SK-N-SH (cell line): ENCODE data around the gene NRDC. TPM values are rescaled to one million over a fixed set of nuclear protein-coding genes. Genes with fewer than 3 reads are reported as not detected.

Experiments
- CTCF ChIA-PET: fragments of 300-600, 350-600 bp; formaldehyde crosslinking; extraction: SDS; loops from one replicate; lab custom pipeline; 2021; lab: Yijun Ruan, JAX
- POLR2A ChIA-PET: fragments of 350-600 bp; sonication (Branson Sonifier 250); formaldehyde crosslinking; extraction: SDS; loops from one replicate; lab custom pipeline; 2020; ENCODE audit warnings: antibody characterized with exemption, inconsistent platforms; lab: Yijun Ruan, JAX
- DNase-seq: peaks from one replicate; pipeline ENCODE4 v3.0.0; 2012
- H2AFZ ChIP-seq: fragments of 200-600 bp; sonication (generic); 2 replicates; pipeline ENCODE4 v1.8.1; 2016; ENCODE audit warnings: antibody characterized with exemption, mild to moderate bottlenecking, low read depth
- H3F3A ChIP-seq: fragments of 200-600 bp; sonication (generic); replicated peaks from 2 replicates; pipeline ENCODE3; 2016; ENCODE audit warnings: antibody characterized with exemption, mild to moderate bottlenecking; ENCODE audit not compliant: insufficient read depth
- H3K27ac ChIP-seq, 2 experiments: fragments of 200-500 bp in 1 of 2; fragments of 200-600 bp in 1 of 2; sonication (Bioruptor generic) in 1 of 2; sonication (generic), shearing (Covaris generic) in 1 of 2; 2 replicates each; pipeline versions ENCODE4 v1.5.1 to v1.6.1; 2014 to 2016; ENCODE audit warnings: low read depth in 2 of 2, inconsistent platforms in 1 of 2, low read length in 1 of 2, mild to moderate bottlenecking in 1 of 2, mixed read lengths in 1 of 2
- H3K27me3 ChIP-seq: fragments of 200-600 bp; sonication (generic), shearing (Covaris generic); 2 replicates; pipeline ENCODE4 v1.6.1; 2016; ENCODE audit warnings: mixed run types; ENCODE audit not compliant: insufficient read depth
- H3K36me3 ChIP-seq, 2 experiments: fragments of 200-500 bp in 1 of 2; fragments of 200-600 bp in 1 of 2; sonication (Bioruptor generic) in 1 of 2; sonication (generic) in 1 of 2; replicated peaks in 1 of 2; 2 replicates each; pipeline versions ENCODE3 to v1.5.1; 2014 to 2016; ENCODE audit warnings: low read length in 1 of 2, mild to moderate bottlenecking in 1 of 2; ENCODE audit not compliant: insufficient read depth in 2 of 2, control insufficient read depth in 1 of 2
- H3K4me1 ChIP-seq, 2 experiments: fragments of 200-500 bp in 1 of 2; fragments of 200-600 bp in 1 of 2; sonication (Bioruptor generic) in 1 of 2; sonication (generic), shearing (Covaris generic) in 1 of 2; 2 replicates each; pipeline versions ENCODE4 v1.5.1 to v1.6.1; 2014 to 2016; ENCODE audit warnings: low read depth in 1 of 2, low read length in 1 of 2, mixed run types in 1 of 2; ENCODE audit not compliant: insufficient read depth in 2 of 2, control insufficient read depth in 1 of 2
- H3K4me2 ChIP-seq: fragments of 200-600 bp; sonication (generic), shearing (Covaris generic); 2 replicates; pipeline ENCODE4 v1.6.1; 2017; ENCODE audit warnings: mixed run types
- H3K4me3 ChIP-seq, 2 experiments: fragments of 200-500 bp in 1 of 2; fragments of 200-600 bp in 1 of 2; sonication (Bioruptor generic) in 1 of 2; sonication (generic), shearing (Covaris generic) in 1 of 2; 2 replicates each; pipeline versions ENCODE4 v1.5.1 to v1.8.1; 2014 to 2016; ENCODE audit warnings: low read depth in 2 of 2, inconsistent platforms in 1 of 2, low read length in 1 of 2, mild to moderate bottlenecking in 1 of 2, mixed read lengths in 1 of 2, moderate library complexity in 1 of 2
- H3K79me2 ChIP-seq: fragments of 200-600 bp; sonication (generic); 2 replicates; pipeline ENCODE4 v1.8.1; 2017; ENCODE audit warnings: mild to moderate bottlenecking; ENCODE audit not compliant: insufficient read depth
- H3K9ac ChIP-seq: fragments of 200-600 bp; sonication (generic); 2 replicates; pipeline ENCODE4 v1.6.1; 2017; ENCODE audit warnings: mixed run types
- H3K9me2 ChIP-seq: fragments of 200-600 bp; sonication (generic); 2 replicates; pipeline ENCODE4 v1.6.1; 2017; ENCODE audit warnings: mixed run types
- H3K9me3 ChIP-seq: fragments of 200-600 bp; sonication (generic); 2 replicates; pipeline ENCODE4 v1.6.1; 2017; ENCODE audit warnings: mixed run types, mild to moderate bottlenecking, moderate library complexity
- H4K20me1 ChIP-seq: fragments of 200-600 bp; sonication (generic); 2 replicates; pipeline ENCODE4 v1.6.1; 2017; ENCODE audit warnings: mild to moderate bottlenecking, mixed run types; ENCODE audit not compliant: insufficient read depth
- CHD2 ChIP-seq: fragments of 150-350 bp; IDR thresholded peaks from 2 replicates; pipeline ENCODE4 v1.6.1; 2018; ENCODE audit warnings: low read length; ENCODE audit not compliant: partially characterized antibody
- ELF1 ChIP-seq: IDR thresholded peaks from 2 replicates; pipeline ENCODE4 v1.4.0; 2012
- EP300 ChIP-seq, 2 experiments: IDR thresholded peaks; 2 replicates each; pipeline versions ENCODE4 v1.4.0 to v1.6.1; 2012; ENCODE audit warnings: borderline replicate concordance in 1 of 2, low read depth in 1 of 2, low read length in 1 of 2
- EZH2phosphoT487 ChIP-seq: fragments of 200-600 bp; sonication (generic); IDR thresholded peaks from 2 replicates; pipeline ENCODE4 v1.6.1; 2017; ENCODE audit warnings: low read depth, mixed run types, mild to moderate bottlenecking, antibody characterized with exemption, moderate library complexity, borderline replicate concordance
- FOSL2 ChIP-seq: IDR thresholded peaks from 2 replicates; pipeline ENCODE4 v1.4.0; 2012; ENCODE audit warnings: low read depth, mild to moderate bottlenecking, moderate library complexity, borderline replicate concordance
- FOXM1 ChIP-seq: IDR thresholded peaks from 2 replicates; pipeline ENCODE4 v1.4.0; 2012; ENCODE audit warnings: low read depth, mild to moderate bottlenecking
- GABPA ChIP-seq: IDR thresholded peaks from 2 replicates; pipeline ENCODE4 v1.4.0; 2012; ENCODE audit warnings: low read depth, mild to moderate bottlenecking
- JUND ChIP-seq: IDR thresholded peaks from 2 replicates; pipeline ENCODE4 v1.4.0; 2012
- NRF1 ChIP-seq: IDR thresholded peaks from 2 replicates; pipeline ENCODE4 v1.6.1; 2012; ENCODE audit warnings: low read depth, mild to moderate bottlenecking, low read length
- POLR2AphosphoS5 ChIP-seq: IDR thresholded peaks from 2 replicates; pipeline ENCODE4 v1.6.1; 2012; ENCODE audit warnings: low read depth, low read length
- RCOR1 ChIP-seq: fragments of 150-350 bp; IDR thresholded peaks from 2 replicates; pipeline ENCODE4 v1.6.1; 2017; ENCODE audit warnings: antibody characterized with exemption, low read length
- RXRA ChIP-seq: IDR thresholded peaks from 2 replicates; pipeline ENCODE4 v1.4.0; 2012; ENCODE audit warnings: low read depth, mild to moderate bottlenecking, borderline replicate concordance
- TAF1 ChIP-seq: IDR thresholded peaks from 2 replicates; pipeline ENCODE4 v1.6.1; 2012; ENCODE audit warnings: low read depth, mild to moderate bottlenecking, low read length, moderate library complexity, borderline replicate concordance
- TCF12 ChIP-seq: IDR thresholded peaks from 2 replicates; pipeline ENCODE4 v1.4.0; 2012
- WGBS: methylation state at CpG from one replicate; pipeline ENCODE4 v1.1.6; 2017; ENCODE audit warnings: low lambda C conversion rate; 5-methylcytosine and 5-hydroxymethylcytosine counted together
- polyA plus RNA-seq, 3 experiments: library from polyadenylated mRNA; depleted of rRNA; stranded (reverse); fragments of >200 nt; gene quantifications; 2 replicates each; pipeline ENCODE4 v1.2.3, GENCODE V29; 2012
- TF ChIP-seq, protein P1 (sequence below): IDR thresholded peaks from 2 replicates; pipeline ENCODE4 v1.4.0; 2012; ENCODE audit warnings: low read depth, borderline replicate concordance
- TF ChIP-seq, protein P2 (sequence below): IDR thresholded peaks from 2 replicates; pipeline ENCODE4; 2012
- TF ChIP-seq, protein P3 (sequence below): IDR thresholded peaks from 2 replicates; pipeline ENCODE4 v1.4.0; 2012; ENCODE audit warnings: low read depth
- TF ChIP-seq, protein P4 (sequence below): fragments of 200-600 bp; sonication (generic); IDR thresholded peaks from 2 replicates; pipeline ENCODE4 v1.6.1; 2017; ENCODE audit warnings: antibody characterized with exemption, mild to moderate bottlenecking, moderate library complexity
- TF ChIP-seq, protein P5 (sequence below): fragments of 150-350 bp; IDR thresholded peaks from 2 replicates; pipeline ENCODE4 v1.6.1; 2016; ENCODE audit warnings: mild to moderate bottlenecking, low read depth, low read length

Gene NRDC
- polyA plus RNA-seq, 1 of the 3 experiments (the other 2 are of a cell fraction): 84.8 TPM

DNA sequence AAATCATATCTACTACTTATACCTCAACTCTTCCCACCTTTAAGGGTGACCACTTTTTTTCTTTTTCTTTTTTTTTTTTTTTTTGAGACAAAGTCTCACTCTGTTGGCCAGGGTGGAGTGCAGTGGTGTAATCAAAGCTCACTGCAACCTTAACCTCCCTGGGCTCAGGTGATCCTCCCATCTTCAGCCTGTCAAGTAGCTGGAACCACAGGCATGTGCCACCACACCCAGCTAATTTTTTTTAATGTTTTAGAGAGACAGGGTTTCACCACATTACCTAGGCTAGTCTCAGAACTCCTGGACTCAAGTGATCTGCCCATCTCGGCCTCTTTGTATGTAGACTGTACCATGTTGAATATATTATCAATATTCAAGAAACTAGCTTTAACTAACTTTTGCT is 39.4 kb downstream of the NRDC start (continued):
- no peak for TF ChIP-seq TAF1
- no peak for TF ChIP-seq ELF1
- no peak for TF ChIP-seq CHD2
- no peak for TF ChIP-seq POLR2AphosphoS5
- no peak for TF ChIP-seq TCF12

DNA sequence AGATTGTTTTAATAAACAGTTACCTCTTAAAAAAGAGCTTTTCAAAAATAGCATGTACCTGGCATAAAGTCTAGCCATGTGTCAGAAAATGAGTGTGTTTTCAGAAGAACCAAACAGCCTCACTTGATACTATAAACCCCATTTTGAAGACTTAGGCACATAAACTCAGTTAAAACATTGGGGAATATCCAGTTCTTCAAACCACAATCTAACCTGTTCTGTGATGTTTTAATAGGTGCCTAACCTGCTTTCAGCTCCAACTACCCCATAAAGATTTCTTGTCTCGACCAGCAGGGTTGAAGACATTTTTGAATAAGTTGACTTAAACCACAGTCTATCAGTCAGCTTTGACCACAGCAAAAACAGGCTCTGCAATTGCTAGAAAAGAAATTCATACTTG is 41.3 kb downstream of the NRDC start:
- H3K9me3 ChIP-seq: no peaks in the 10 kb centered on the region
- peaks cover 5% of the 10 kb centered on the region for H3F3A ChIP-seq
- ChIA-PET POLR2A (no interaction called here), CTCF (no interaction called here)
- 95% methylated on average over 1 of the region's 1 CpG for WGBS
- peaks cover 10 to 67% of the 10 kb centered on the region in 2 experiments for H3K36me3 ChIP-seq
- H3K9ac ChIP-seq: no peak overlapping the region
- H3K9me2 ChIP-seq: no peaks in the 10 kb centered on the region; the same call in 1 of the 2 replicates
- no peak overlapping the region for H3K4me2 ChIP-seq
- no peak for DNase-seq
- no peak overlapping the region for H3K4me3 ChIP-seq
- H2AFZ ChIP-seq: no peak overlapping the region
- H3K27ac ChIP-seq: no peak overlapping the region
- H3K27me3 ChIP-seq: no peaks in the 10 kb centered on the region
- H4K20me1 ChIP-seq: 0 out of 2 replicates have a peak, but pooled peaks cover 12% of the 10 kb centered on the region
- H3K4me1 ChIP-seq: peaks cover 0 to 12% of the 10 kb centered on the region in 2 experiments; a peak in 2 of 4 replicates
- peaks cover 35% of the 10 kb centered on the region for H3K79me2 ChIP-seq
- TF ChIP-seq, protein P1, sequence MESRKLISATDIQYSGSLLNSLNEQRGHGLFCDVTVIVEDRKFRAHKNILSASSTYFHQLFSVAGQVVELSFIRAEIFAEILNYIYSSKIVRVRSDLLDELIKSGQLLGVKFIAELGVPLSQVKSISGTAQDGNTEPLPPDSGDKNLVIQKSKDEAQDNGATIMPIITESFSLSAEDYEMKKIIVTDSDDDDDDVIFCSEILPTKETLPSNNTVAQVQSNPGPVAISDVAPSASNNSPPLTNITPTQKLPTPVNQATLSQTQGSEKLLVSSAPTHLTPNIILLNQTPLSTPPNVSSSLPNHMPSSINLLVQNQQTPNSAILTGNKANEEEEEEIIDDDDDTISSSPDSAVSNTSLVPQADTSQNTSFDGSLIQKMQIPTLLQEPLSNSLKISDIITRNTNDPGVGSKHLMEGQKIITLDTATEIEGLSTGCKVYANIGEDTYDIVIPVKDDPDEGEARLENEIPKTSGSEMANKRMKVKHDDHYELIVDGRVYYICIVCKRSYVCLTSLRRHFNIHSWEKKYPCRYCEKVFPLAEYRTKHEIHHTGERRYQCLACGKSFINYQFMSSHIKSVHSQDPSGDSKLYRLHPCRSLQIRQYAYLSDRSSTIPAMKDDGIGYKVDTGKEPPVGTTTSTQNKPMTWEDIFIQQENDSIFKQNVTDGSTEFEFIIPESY: no peak
- TF ChIP-seq, protein P2, sequence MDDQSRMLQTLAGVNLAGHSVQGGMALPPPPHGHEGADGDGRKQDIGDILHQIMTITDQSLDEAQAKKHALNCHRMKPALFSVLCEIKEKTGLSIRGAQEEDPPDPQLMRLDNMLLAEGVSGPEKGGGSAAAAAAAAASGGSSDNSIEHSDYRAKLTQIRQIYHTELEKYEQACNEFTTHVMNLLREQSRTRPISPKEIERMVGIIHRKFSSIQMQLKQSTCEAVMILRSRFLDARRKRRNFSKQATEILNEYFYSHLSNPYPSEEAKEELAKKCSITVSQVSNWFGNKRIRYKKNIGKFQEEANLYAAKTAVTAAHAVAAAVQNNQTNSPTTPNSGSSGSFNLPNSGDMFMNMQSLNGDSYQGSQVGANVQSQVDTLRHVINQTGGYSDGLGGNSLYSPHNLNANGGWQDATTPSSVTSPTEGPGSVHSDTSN: no peak
- TF ChIP-seq TCF12 (no peak), RXRA (no peak), FOXM1 (no peak), JUND (no peak), POLR2AphosphoS5 (no peak), RCOR1 (no peak), EP300 (IDR thresholded peaks at IDR 0.05; ENCODE audit: borderline replicate concordance in 1 of 2, low read depth in 1 of 2, low read length in 1 of 2) (no peak), TAF1 (no peak), FOSL2 (no peak), GABPA (no peak), EZH2phosphoT487 (no peak), NRF1 (no peak)
- TF ChIP-seq, protein P3, sequence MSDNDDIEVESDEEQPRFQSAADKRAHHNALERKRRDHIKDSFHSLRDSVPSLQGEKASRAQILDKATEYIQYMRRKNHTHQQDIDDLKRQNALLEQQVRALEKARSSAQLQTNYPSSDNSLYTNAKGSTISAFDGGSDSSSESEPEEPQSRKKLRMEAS: no peak
- TF ChIP-seq, protein P4, sequence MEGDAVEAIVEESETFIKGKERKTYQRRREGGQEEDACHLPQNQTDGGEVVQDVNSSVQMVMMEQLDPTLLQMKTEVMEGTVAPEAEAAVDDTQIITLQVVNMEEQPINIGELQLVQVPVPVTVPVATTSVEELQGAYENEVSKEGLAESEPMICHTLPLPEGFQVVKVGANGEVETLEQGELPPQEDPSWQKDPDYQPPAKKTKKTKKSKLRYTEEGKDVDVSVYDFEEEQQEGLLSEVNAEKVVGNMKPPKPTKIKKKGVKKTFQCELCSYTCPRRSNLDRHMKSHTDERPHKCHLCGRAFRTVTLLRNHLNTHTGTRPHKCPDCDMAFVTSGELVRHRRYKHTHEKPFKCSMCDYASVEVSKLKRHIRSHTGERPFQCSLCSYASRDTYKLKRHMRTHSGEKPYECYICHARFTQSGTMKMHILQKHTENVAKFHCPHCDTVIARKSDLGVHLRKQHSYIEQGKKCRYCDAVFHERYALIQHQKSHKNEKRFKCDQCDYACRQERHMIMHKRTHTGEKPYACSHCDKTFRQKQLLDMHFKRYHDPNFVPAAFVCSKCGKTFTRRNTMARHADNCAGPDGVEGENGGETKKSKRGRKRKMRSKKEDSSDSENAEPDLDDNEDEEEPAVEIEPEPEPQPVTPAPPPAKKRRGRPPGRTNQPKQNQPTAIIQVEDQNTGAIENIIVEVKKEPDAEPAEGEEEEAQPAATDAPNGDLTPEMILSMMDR: no peak
- TF ChIP-seq, protein P5, sequence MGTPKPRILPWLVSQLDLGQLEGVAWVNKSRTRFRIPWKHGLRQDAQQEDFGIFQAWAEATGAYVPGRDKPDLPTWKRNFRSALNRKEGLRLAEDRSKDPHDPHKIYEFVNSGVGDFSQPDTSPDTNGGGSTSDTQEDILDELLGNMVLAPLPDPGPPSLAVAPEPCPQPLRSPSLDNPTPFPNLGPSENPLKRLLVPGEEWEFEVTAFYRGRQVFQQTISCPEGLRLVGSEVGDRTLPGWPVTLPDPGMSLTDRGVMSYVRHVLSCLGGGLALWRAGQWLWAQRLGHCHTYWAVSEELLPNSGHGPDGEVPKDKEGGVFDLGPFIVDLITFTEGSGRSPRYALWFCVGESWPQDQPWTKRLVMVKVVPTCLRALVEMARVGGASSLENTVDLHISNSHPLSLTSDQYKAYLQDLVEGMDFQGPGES: no peak
